ENCODE data around the gene CDT1.
A peak's percentile ranks its signal among the peaks of the same experiment; 100 is the strongest.

The CDT1 gene

GRCh38 chr16:88778271-88778525 is 25.4 kb upstream of the CDT1 start:
- CTCF ChIA-PET, result interaction anchor here (2.4 kb wide), 1 partner anchor 41 kb away, joined by 8 read pairs; no protein-coding TSS in a partner anchor
- TF ChIP-seq CTCF (conservative IDR thresholded peaks at IDR 0.05; ENCODE audit: low read depth), result no peak
- peak overlapping the region; percentile 36 for H3K27ac ChIP-seq
- DNase-seq (ENCODE audit: low spot score), result no peak
- POLR2A ChIA-PET (ENCODE audit: low non-redundant PET), result no interaction called here

GRCh38 chr16:88778541-88779065 is 25.0 kb upstream of the CDT1 start:
- H3K27ac ChIP-seq, result peak overlapping the region; percentile 36
- TF ChIP-seq CTCF (conservative IDR thresholded peaks at IDR 0.05; ENCODE audit: low read depth), result no peak
- DNase-seq (ENCODE audit: low spot score), result no peak
- POLR2A ChIA-PET (ENCODE audit: low non-redundant PET), result no interaction called here
- CTCF ChIA-PET, result interaction anchor here (2.4 kb wide), 1 partner anchor 41 kb away, joined by 8 read pairs; no protein-coding TSS in a partner anchor

GRCh38 chr16:88779406-88780141 is 24.0 kb upstream of the CDT1 start:
- no peak for TF ChIP-seq CTCF (conservative IDR thresholded peaks at IDR 0.05; ENCODE audit: low read depth)
- POLR2A ChIA-PET (ENCODE audit: low non-redundant PET), result no interaction called here
- H3K27ac ChIP-seq, result peak overlapping the region; percentile 96
- DNase-seq (ENCODE audit: low spot score), result no peak
- CTCF ChIA-PET, result interaction anchor here (2.4 kb wide), 1 partner anchor 42 kb away, joined by 8 read pairs; no protein-coding TSS in a partner anchor

- TF ChIP-seq CTCF (conservative IDR thresholded peaks at IDR 0.05; ENCODE audit: low read depth), result no peak
- POLR2A ChIA-PET (ENCODE audit: low non-redundant PET), result no interaction called here
- no peak for DNase-seq (ENCODE audit: low spot score)
- CTCF ChIA-PET, result interaction anchor here (0.7 to 2.4 kb wide), 5 partner anchors 17 to 345 kb away, joined by 3 to 9 read pairs (median 6); no protein-coding TSS in a partner anchor
- H3K27ac ChIP-seq, result peak overlapping the region; percentile 96
Observed at GRCh38 chr16:88780142-88781062, 23.2 kb upstream of the CDT1 start.

- POLR2A ChIA-PET (ENCODE audit: low non-redundant PET), result interaction anchor here (1.7 kb wide), 1 partner anchor 11 kb away, joined by 6 read pairs; no protein-coding TSS in a partner anchor
- peak overlapping the region; percentile 96 for H3K27ac ChIP-seq
Observed at GRCh38 chr16:88781140-88782077, 22.2 kb upstream of the CDT1 start.

More at GRCh38 chr16:88781140-88782077, 22.2 kb upstream of the CDT1 start:
- DNase-seq (ENCODE audit: low spot score), result no peak
- no peak for TF ChIP-seq CTCF (conservative IDR thresholded peaks at IDR 0.05; ENCODE audit: low read depth)
- CTCF ChIA-PET, result interaction anchor here (0.5 to 7.5 kb wide), 7 partner anchors 18 to 459 kb away, joined by 3 to 55 read pairs (median 4); no protein-coding TSS in a partner anchor
